ENCODE data around the gene LMTK2. TPM values are rescaled to one million over a fixed set of nuclear protein-coding genes. Genes with fewer than 3 reads are reported as not detected.
A peak's percentile ranks its signal among the peaks of the same experiment; 100 is the strongest.

The LMTK2 gene
- total and polyA plus RNA-seq, 7 donors, result 3.0 to 19.9 (median 17.0) TPM

DNA sequence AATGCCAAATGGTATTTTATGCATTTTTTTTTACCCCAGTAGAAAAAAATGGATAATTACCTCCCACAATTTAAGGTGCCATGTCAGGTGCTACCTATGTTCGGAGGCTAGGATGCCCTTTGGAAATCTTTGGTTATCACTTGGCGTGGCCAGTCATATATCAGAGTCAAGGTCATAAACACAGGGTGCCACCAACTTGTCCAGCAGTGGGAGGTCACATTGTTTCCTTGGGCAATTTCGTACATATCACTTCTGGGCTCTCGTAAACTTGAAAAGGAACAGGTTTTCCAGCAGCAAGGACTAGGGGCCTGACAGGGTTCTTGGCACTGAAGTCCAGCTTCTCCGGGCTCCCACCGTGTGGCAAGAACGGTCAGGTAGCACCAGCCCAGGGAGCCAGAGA is 56.6 kb downstream of the LMTK2 start:
- Histone ChIP-seq H3K27ac (peak overlapping the region in 2 of 4 donors; percentile 5 to 43), H3K36me3 (no peaks in the 10 kb centered on the region), H3K9me3 (no peaks in the 10 kb centered on the region), H3K27me3 (no peaks in the 10 kb centered on the region), H3K4me1 (peaks cover 0 to 15% (median 13%) of the 10 kb centered on the region in 4 donors), H3K4me3 (no peak overlapping the region)
- DNase-seq, result no peak
- intact Hi-C loops (cut with DNase I), result no loop called here
- no peak for TF ChIP-seq POLR2A (IDR thresholded peaks at IDR 0.05)
- no peak for TF ChIP-seq POLR2AphosphoS5 (IDR thresholded peaks at IDR 0.05)
- TF ChIP-seq, protein P1, sequence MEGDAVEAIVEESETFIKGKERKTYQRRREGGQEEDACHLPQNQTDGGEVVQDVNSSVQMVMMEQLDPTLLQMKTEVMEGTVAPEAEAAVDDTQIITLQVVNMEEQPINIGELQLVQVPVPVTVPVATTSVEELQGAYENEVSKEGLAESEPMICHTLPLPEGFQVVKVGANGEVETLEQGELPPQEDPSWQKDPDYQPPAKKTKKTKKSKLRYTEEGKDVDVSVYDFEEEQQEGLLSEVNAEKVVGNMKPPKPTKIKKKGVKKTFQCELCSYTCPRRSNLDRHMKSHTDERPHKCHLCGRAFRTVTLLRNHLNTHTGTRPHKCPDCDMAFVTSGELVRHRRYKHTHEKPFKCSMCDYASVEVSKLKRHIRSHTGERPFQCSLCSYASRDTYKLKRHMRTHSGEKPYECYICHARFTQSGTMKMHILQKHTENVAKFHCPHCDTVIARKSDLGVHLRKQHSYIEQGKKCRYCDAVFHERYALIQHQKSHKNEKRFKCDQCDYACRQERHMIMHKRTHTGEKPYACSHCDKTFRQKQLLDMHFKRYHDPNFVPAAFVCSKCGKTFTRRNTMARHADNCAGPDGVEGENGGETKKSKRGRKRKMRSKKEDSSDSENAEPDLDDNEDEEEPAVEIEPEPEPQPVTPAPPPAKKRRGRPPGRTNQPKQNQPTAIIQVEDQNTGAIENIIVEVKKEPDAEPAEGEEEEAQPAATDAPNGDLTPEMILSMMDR (IDR thresholded peaks at IDR 0.05), result no peak
- TF ChIP-seq EP300 (IDR thresholded peaks at IDR 0.05), result no peak
- WGBS, 2 donors, result 47 to 79% methylated on average over 7 of the region's 7 CpGs

DNA sequence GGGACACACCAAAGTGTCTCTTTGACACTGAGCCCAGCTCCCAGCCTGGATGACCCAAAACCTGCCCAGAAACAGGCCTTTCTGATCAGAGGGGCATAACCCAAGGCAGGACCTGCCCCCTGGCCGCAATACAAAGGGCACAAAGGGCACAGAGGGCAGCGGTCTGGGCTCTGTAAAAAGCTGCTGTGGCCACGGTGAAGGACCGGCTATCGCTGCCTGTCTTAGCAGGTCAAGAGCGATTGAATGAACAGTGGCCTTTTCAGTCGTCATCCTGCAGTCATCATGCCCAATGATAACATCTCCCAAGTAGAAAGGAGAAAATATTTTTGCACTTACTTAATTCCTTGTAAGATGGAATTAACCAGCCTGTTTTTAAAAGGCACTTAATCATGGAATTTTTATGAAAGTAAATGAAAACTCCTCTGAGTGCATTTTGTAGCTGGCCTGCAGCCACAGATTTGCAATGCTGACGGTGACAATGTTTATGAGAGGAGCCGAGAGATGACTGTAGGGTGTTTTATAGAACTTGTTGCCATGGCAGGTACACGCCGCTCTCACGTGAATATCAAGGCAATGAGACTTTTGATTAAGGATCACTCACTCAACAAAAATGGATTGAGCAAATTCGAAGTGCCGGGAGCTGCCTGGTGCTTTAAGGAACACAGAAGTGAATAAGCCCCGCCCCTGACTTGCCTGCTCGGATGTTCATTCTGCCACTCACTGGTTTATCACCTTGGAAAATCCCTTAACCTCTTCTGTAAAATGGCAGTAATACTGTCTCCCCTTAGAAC is 57.2 kb downstream of the LMTK2 start:
- Histone ChIP-seq H3K9me3 (no peaks in the 10 kb centered on the region), H3K4me3 (peak overlapping the region in 3 of 4 donors; percentile 1 to 26 (median 22)), H3K27ac (peak overlapping the region in 3 of 4 donors; percentile 6 to 43 (median 6)), H3K27me3 (no peaks in the 10 kb centered on the region), H3K4me1 (peaks cover 0 to 15% (median 13%) of the 10 kb centered on the region in 4 donors), H3K36me3 (no peaks in the 10 kb centered on the region)
- WGBS, 2 donors, result 24 to 65% methylated on average over 16 of the region's 16 CpGs
- no peak for DNase-seq
- intact Hi-C loops (cut with DNase I), result no loop called here
- TF ChIP-seq EP300 (IDR thresholded peaks at IDR 0.05) (no peak), POLR2AphosphoS5 (IDR thresholded peaks at IDR 0.05) (no peak), POLR2A (IDR thresholded peaks at IDR 0.05) (no peak)
- TF ChIP-seq, protein P1 (IDR thresholded peaks at IDR 0.05), result no peak

DNA sequence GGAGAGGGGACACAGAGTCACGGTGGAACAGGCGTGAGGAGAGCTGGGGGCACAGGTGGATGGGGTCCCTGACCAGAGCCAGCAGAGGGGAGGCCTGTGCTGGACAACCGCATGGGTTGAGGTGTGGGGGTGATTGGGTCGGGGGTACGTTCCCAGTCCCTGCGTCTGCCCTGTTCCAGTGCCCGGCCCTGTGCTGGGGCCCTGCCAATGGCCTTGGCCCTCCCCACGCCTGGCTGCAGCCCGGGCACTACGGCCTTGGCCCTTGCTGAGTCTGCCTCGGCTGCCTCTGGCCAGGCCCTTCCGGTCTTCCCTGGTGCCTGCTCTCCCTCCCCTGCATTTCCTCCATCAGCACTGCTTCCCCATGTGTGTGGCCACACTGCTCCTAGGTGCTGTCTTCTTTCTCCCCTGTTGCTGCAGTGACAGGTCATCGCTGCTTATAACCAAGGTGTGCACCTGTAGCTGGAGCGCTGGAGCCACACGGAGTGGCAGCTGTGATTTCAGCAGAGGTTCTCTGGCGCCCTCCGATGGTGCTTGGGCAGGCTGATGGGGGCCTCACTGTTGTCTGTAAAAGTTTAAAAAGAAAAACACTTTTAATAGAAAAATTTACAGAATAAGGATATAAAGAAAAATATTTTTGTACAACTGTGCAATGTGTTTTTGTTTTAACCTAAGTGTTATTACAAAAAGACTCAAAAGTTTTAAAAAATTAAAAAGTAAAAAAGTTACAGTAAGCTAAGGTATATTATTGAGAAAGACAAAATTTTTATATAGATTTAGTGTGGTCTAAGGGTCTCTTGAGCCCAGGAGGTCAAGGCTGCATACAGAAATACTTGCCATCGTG is 59.4 kb downstream of the LMTK2 start:
- H3K4me1 ChIP-seq, result peaks cover 0 to 15% (median 13%) of the 10 kb centered on the region in 4 donors
- no peak overlapping the region for H3K4me3 ChIP-seq
- H3K27ac ChIP-seq, result no peak overlapping the region
- 56 to 75% methylated on average over 18 of the region's 18 CpGs for WGBS, 2 donors
- no peaks in the 10 kb centered on the region for H3K27me3 ChIP-seq
- H3K9me3 ChIP-seq, result no peaks in the 10 kb centered on the region
- peaks cover 0 to under 1% (median 0%) of the 10 kb centered on the region in 4 donors for H3K36me3 ChIP-seq
- TF ChIP-seq, protein P1 (IDR thresholded peaks at IDR 0.05), result peak in 1 of 4 experiments; percentile 39
- TF ChIP-seq POLR2A (IDR thresholded peaks at IDR 0.05) (no peak), EP300 (IDR thresholded peaks at IDR 0.05) (no peak), POLR2AphosphoS5 (IDR thresholded peaks at IDR 0.05) (no peak)
- intact Hi-C loops (cut with DNase I), result no loop called here
- no peak for DNase-seq

DNA sequence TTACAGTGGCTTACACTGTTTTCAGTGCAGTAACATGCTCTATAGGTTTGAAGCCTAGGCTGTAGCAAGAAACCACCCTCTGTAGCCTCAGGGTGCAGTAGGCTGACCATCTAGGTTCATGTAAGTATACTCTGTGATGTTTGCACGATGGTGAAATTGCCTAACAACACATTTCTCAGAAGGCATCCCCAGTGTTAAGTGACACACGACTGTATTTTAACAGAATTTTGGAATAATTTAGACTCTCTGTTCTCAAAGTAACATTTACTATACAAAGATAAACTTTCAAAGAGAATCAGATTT is 60.0 kb downstream of the LMTK2 start:
- Histone ChIP-seq H3K27ac (no peak overlapping the region), H3K27me3 (no peaks in the 10 kb centered on the region), H3K9me3 (no peaks in the 10 kb centered on the region), H3K4me3 (no peak overlapping the region), H3K36me3 (peaks cover 0 to 6% (median 0%) of the 10 kb centered on the region in 4 donors), H3K4me1 (peaks cover 0 to 15% (median 13%) of the 10 kb centered on the region in 4 donors)
- intact Hi-C loops (cut with DNase I), result no loop called here
- DNase-seq, result no peak
- WGBS, 2 donors, result 74 to 86% methylated on average over 2 of the region's 2 CpGs
- TF ChIP-seq POLR2A (IDR thresholded peaks at IDR 0.05) (no peak), POLR2AphosphoS5 (IDR thresholded peaks at IDR 0.05) (no peak), EP300 (IDR thresholded peaks at IDR 0.05) (no peak)
- TF ChIP-seq, protein P1 (IDR thresholded peaks at IDR 0.05), result no peak

Data from sigmoid colon (tissue), 7 donors.